HG03066 (cell line): ENCODE results near the gene DMXL2.
"Not testable (repeated sequence)": the region's sequence is repeated elsewhere in the genome, so short reads cannot be mapped to it uniquely, and the experiment has no call there.

Source experiments
- ATAC-seq: cut with Tn5 transposase; IDR thresholded peaks from one replicate; pipeline ENCODE4 v1.9.1; 2021; ENCODE audit warnings: low read depth; ENCODE audit not compliant: unreplicated experiment

The DMXL2 gene

GRCh38 chr15:51497806-51498205 lies 124.8 kb downstream of the DMXL2 start:
- ATAC-seq: no peak

GRCh38 chr15:51496246-51496645 lies 126.3 kb downstream of the DMXL2 start:
- ATAC-seq: no peak

- no peak for ATAC-seq
These were observed 127.9 kb downstream of the DMXL2 start for GRCh38 chr15:51494411-51495314.

- ATAC-seq: no peak
These were observed 128.7 kb downstream of the DMXL2 start for GRCh38 chr15:51493892-51494291.

GRCh38 chr15:51492528-51492927 lies 130.0 kb downstream of the DMXL2 start:
- ATAC-seq: no peak

GRCh38 chr15:51491941-51492340 lies 130.6 kb downstream of the DMXL2 start:
- ATAC-seq: no peak

- ATAC-seq: no peak
These were observed 137.8 kb downstream of the DMXL2 start for GRCh38 chr15:51484781-51485180.

- ATAC-seq: no peak
These were observed 138.6 kb downstream of the DMXL2 start for GRCh38 chr15:51483985-51484384.

- no peak for ATAC-seq
These were observed 139.1 kb downstream of the DMXL2 start for GRCh38 chr15:51483520-51483919.

- no peak for ATAC-seq
These were observed 146.8 kb downstream of the DMXL2 start for GRCh38 chr15:51475736-51476135.

GRCh38 chr15:51470512-51470911 lies 152.1 kb downstream of the DMXL2 start:
- no peak for ATAC-seq

GRCh38 chr15:51460796-51461195 lies 161.8 kb downstream of the DMXL2 start:
- no peak for ATAC-seq

- no peak for ATAC-seq
These were observed 172.6 kb downstream of the DMXL2 start for GRCh38 chr15:51450001-51450400.

GRCh38 chr15:51448622-51449399 lies 173.8 kb downstream of the DMXL2 start:
- ATAC-seq: no peak

GRCh38 chr15:51447855-51448621 lies 174.5 kb downstream of the DMXL2 start:
- ATAC-seq: no peak

- not testable (repeated sequence) for ATAC-seq
These were observed 176.4 kb downstream of the DMXL2 start for GRCh38 chr15:51446029-51446744.

- no peak for ATAC-seq
These were observed 177.8 kb downstream of the DMXL2 start for GRCh38 chr15:51444807-51445206.

- ATAC-seq: no peak
These were observed 178.5 kb downstream of the DMXL2 start for GRCh38 chr15:51444112-51444511.

- ATAC-seq: no peak
These were observed 179.2 kb downstream of the DMXL2 start for GRCh38 chr15:51443282-51443914.

- no peak for ATAC-seq
These were observed 184.0 kb downstream of the DMXL2 start for GRCh38 chr15:51438526-51438925.
